HG02763 (cell line): ENCODE results near the gene CANT1.
"Not testable (repeated sequence)": the region's sequence is repeated elsewhere in the genome, so short reads cannot be mapped to it uniquely, and the experiment has no call there.

Source experiments
- ATAC-seq: cut with Tn5 transposase; IDR thresholded peaks from one replicate; pipeline ENCODE4 v1.9.1; 2021; ENCODE audit warnings: mild to moderate bottlenecking, moderate library complexity; ENCODE audit not compliant: unreplicated experiment

The CANT1 gene

GRCh38 chr17:79043931-79044320 is 34.4 kb upstream of the CANT1 start:
- no peak for ATAC-seq

GRCh38 chr17:79043191-79043930 is 33.8 kb upstream of the CANT1 start:
- ATAC-seq, result no peak

- no peak for ATAC-seq
These were observed 33.0 kb upstream of the CANT1 start for GRCh38 chr17:79042421-79043190.

GRCh38 chr17:79041723-79042420 is 32.3 kb upstream of the CANT1 start:
- no peak for ATAC-seq

- no peak for ATAC-seq
These were observed 31.5 kb upstream of the CANT1 start for GRCh38 chr17:79041041-79041570.

- no peak for ATAC-seq
These were observed 30.3 kb upstream of the CANT1 start for GRCh38 chr17:79039886-79040285.

GRCh38 chr17:79039171-79039570 is 29.6 kb upstream of the CANT1 start:
- no peak for ATAC-seq

GRCh38 chr17:79038545-79039135 is 29.1 kb upstream of the CANT1 start:
- no peak for ATAC-seq

GRCh38 chr17:79036596-79036995 is 27.0 kb upstream of the CANT1 start:
- no peak for ATAC-seq

GRCh38 chr17:79036181-79036580 is 26.6 kb upstream of the CANT1 start:
- ATAC-seq, result no peak

- ATAC-seq, result no peak
These were observed 26.1 kb upstream of the CANT1 start for GRCh38 chr17:79035686-79036085.

- ATAC-seq, result no peak
These were observed 25.4 kb upstream of the CANT1 start for GRCh38 chr17:79034931-79035485.

GRCh38 chr17:79033741-79034501 is 24.4 kb upstream of the CANT1 start:
- no peak for ATAC-seq

- no peak for ATAC-seq
These were observed 23.6 kb upstream of the CANT1 start for GRCh38 chr17:79033046-79033616.

- no peak for ATAC-seq
These were observed 22.7 kb upstream of the CANT1 start for GRCh38 chr17:79031996-79032875.

- ATAC-seq, result not testable (repeated sequence)
These were observed 21.1 kb upstream of the CANT1 start for GRCh38 chr17:79030636-79031035.

GRCh38 chr17:79029327-79030009 is 19.9 kb upstream of the CANT1 start:
- ATAC-seq, result no peak
